Measurements from ENCODE around the gene NXN.
"Not testable (repeated sequence)": the region's sequence is repeated elsewhere in the genome, so short reads cannot be mapped to it uniquely, and the experiment has no call there.

NXN gene

GRCh38 chr17:855569-855968 is 124.0 kb downstream of the NXN start:
- no peak for DNase-seq

GRCh38 chr17:852850-853249 is 126.7 kb downstream of the NXN start:
- not testable (repeated sequence) for DNase-seq

- no peak for DNase-seq
These were observed 127.2 kb downstream of the NXN start for GRCh38 chr17:852349-852748.

- DNase-seq: no peak
These were observed 127.7 kb downstream of the NXN start for GRCh38 chr17:851924-852323.

GRCh38 chr17:850851-851763 is 128.5 kb downstream of the NXN start:
- DNase-seq: no peak

- no peak for DNase-seq
These were observed 129.3 kb downstream of the NXN start for GRCh38 chr17:850086-850850.

GRCh38 chr17:848402-848801 is 131.2 kb downstream of the NXN start:
- no peak for DNase-seq

- no peak for DNase-seq
These were observed 132.4 kb downstream of the NXN start for GRCh38 chr17:846901-847843.

GRCh38 chr17:841313-841712 is 138.3 kb downstream of the NXN start:
- DNase-seq: no peak

GRCh38 chr17:838486-838885 is 141.1 kb downstream of the NXN start:
- no peak for DNase-seq

GRCh38 chr17:836151-836550 is 143.4 kb downstream of the NXN start:
- no peak for DNase-seq

GRCh38 chr17:835721-836120 is 143.9 kb downstream of the NXN start:
- DNase-seq: not testable (repeated sequence)

GRCh38 chr17:835263-835662 is 144.3 kb downstream of the NXN start:
- DNase-seq: peak; percentile 52

GRCh38 chr17:834136-834535 is 145.4 kb downstream of the NXN start:
- DNase-seq: no peak

- no peak for DNase-seq
These were observed 148.6 kb downstream of the NXN start for GRCh38 chr17:830950-831349.

GRCh38 chr17:830381-830780 is 149.2 kb downstream of the NXN start:
- DNase-seq: no peak

GRCh38 chr17:829614-830013 is 150.0 kb downstream of the NXN start:
- DNase-seq: not testable (repeated sequence)

GRCh38 chr17:828761-829160 is 150.8 kb downstream of the NXN start:
- no peak for DNase-seq

- no peak for DNase-seq
These were observed 152.8 kb downstream of the NXN start for GRCh38 chr17:826778-827177.

- no peak for DNase-seq
These were observed 154.4 kb downstream of the NXN start for GRCh38 chr17:825216-825615.

GRCh38 chr17:824378-824777 is 155.2 kb downstream of the NXN start:
- no peak for DNase-seq

- no peak for DNase-seq
These were observed 156.1 kb downstream of the NXN start for GRCh38 chr17:823501-823902.

GRCh38 chr17:819251-819650 is 160.3 kb downstream of the NXN start:
- no peak for DNase-seq

All from T1000 (cell line).